Ammon's horn (tissue), 1 donor: ENCODE data around the gene WNT8A.
A peak's percentile ranks its signal among the peaks of the same experiment; 100 is the strongest.
"Not testable (repeated sequence)": the region's sequence is repeated elsewhere in the genome, so short reads cannot be mapped to it uniquely, and the experiment has no call there.

ENCODE experiments used
- DNase-seq: peaks from one replicate; pipeline ENCODE4 v3.0.0-alpha.2; 2016; ENCODE audit warnings: low spot score

WNT8A gene, protein sequence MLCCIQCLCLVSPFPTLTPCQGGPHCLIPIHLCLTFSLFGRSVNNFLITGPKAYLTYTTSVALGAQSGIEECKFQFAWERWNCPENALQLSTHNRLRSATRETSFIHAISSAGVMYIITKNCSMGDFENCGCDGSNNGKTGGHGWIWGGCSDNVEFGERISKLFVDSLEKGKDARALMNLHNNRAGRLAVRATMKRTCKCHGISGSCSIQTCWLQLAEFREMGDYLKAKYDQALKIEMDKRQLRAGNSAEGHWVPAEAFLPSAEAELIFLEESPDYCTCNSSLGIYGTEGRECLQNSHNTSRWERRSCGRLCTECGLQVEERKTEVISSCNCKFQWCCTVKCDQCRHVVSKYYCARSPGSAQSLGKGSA

DNA sequence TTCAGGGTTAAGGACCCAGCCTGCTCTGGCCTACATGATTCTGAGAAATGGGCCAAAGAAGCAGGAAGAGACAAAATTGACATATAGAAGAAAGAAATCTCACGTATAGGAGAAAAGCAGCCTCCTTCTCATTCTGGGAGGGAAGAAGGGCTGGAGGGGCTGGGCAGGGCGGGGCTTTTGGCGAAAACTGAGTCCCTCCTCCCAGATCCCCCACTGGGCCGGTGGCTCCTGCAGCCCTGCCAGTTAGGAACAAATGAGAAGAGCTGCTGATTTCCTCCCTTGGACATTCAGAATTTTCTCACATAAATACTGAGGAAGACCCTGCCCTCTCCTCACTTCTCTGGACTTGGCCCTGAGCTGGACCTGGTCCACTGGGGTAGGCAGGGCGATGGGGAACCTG, at the start of gene WNT8A:
Gene WNT8A (plus strand): TSS at position 332 of the 400 bp plus-strand sequence. CDS start 95 bp downstream, outside the sequence.
- no peak for DNase-seq

DNA sequence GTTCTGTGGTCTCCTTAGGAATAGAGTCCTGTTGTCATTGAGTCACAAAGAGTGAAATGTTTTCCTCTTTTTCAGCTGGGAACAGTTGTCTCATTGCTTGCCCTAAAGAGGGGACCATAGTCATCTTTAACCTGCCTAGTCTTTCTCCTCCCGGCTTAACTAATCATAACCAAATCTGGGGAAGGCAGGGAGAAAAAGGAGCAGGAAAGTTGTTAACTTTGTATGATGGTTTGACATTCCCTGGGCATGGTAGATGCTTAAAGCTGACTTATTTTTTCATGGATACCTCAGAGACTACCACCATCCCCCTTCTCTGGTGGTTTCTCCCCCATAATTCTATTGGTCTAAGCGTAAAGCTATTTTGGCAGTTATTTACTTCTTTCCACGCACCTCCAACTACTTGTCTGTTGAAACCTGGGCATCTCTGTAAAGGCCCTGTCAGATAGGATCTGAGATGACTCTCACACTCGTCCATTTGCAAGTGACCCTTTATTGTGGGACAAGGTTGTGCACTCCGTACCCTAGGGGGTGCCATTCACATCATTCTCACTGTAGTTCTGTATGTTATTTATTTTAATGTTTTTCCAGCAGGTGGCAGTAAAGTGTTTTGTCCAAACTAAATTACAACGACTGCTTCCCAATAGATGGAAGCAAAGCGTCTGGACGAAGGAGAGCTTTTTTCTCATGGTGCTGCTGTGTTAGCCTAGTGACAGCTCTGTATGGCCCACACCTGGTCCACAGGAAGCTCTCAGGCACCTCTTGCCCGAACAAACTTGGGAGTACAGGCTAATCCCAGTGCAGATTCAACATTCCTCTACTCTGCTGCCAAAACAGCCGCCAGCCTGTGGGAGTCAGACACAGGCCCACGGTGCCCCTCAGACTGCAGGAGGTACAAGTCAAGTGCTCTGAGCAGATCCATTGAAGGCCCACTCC, 48.0 kb upstream of the WNT8A start:
- DNase-seq = peak; percentile 95

- DNase-seq = peak; percentile 14
Observed at GRCh38 chr5:138037271-138037670, 46.6 kb upstream of the WNT8A start.

DNA sequence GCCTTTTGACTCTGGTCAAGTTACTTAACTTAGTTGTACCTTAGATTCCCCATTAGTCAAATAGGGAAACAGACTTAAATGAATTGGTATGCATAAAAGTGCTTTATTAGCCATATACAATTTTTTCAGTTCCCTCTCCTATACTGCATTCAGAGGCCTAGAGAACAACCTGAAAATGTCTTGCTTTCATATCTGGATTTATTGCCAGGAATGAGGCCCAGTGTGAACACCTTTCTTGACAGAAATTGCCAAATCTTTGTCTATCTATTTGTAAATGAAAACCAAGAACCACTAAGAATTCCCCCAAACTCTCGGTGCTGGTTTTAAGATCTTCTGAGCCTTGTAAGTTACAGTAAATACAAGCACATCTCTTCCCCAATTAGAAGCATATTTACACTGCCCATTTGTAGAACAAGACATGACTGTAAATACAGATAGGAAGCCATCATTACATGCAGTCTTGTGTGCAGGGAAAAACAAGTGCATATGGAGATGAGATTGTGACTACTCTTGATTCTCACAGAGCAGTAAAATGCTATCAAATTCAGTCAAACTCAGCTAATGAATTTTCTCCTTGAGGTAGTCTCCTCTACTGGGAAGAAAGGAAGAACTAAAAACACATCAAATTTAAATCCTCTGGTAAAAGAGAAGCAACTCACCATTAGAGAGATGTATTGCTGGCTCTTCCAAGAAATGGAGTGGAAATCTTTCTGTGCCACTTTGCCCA, 45.8 kb upstream of the WNT8A start:
- DNase-seq = no peak

DNA sequence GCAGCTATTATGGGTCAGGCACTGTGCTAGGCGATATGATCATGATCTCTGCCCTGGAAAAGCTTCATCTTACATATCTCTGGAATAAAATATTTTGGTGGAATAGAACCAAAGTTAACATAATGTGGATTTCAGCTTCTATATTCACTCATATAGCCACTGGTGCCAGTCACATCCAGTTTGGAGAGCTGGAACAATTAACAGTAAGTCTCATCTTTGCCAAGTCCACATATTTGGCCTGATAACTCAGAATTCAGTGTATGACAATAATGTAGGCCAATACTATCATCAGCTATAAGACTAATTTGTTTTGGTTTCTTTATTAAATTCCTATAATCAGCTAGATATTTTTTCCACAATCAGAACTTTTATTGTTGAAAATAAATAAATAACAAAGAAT, 45.0 kb upstream of the WNT8A start:
- DNase-seq = peak; percentile 72

- not testable (repeated sequence) for DNase-seq
Observed at GRCh38 chr5:138045283-138045682, 38.5 kb upstream of the WNT8A start.

GRCh38 chr5:138051441-138052296, 32.2 kb upstream of the WNT8A start:
- DNase-seq = no peak

- not testable (repeated sequence) for DNase-seq
Observed at GRCh38 chr5:138052718-138053117, 31.1 kb upstream of the WNT8A start.

GRCh38 chr5:138053554-138053953, 30.3 kb upstream of the WNT8A start:
- DNase-seq = no peak

DNA sequence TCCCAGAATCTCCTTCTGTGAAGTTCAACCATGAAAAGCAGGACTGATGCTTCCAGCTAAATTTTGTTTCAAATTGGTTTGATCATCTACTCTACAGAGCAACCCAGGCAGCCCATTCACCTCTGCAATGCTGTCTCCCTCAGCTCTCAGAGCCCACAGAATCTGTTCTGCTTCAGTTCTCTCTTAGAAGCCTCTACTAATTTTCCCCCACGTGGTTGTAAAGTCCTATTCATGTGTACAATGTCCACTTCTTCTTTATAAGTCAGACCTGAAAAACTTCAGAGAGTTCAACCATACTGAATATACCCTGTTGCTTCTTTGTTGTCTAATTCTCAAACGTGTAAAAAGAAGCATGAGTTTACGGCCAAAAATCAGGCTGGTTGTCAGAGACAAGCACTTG, 29.6 kb upstream of the WNT8A start:
- DNase-seq = no peak

- peak; percentile 89 for DNase-seq
Observed at GRCh38 chr5:138054847-138055558, 28.8 kb upstream of the WNT8A start.

DNA sequence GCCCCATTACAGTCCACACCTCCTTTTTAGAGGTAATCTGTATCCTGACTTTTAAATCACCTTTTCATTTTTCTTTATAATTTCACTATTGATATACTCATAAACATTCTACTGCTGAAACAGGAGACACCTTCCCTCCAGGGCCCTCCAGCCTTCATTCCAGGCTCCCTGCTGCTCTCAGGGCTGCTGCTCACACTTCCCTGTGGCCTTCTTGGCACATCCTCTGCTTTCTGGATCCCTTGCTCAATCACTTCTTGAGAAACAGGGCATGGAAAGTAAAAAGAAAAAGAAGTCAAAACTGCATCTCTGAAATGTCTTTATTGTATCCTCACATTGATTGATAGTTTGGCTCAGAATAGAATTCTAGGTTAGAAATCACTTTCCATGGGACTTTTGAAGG, 19.3 kb upstream of the WNT8A start:
- DNase-seq = no peak

DNA sequence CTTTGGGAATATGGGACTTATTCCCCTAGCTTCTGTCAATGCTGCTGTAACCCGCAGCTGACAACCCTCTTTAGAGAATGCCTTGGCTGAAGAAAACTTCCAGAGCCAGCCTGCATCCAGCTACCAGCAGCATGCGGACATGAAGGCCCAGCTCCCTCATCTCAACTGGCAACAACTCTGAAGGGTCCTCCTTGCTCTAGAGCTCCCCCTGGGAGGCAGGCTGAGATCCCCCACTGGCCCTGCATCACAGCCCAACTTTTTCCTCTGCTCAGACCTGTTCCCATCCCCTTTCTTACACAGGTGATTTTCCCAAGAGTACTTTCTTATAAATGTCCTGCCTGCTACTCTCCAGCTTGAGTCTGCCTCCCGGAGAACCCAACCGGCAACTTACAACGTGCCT, 18.7 kb upstream of the WNT8A start:
- DNase-seq = no peak

DNA sequence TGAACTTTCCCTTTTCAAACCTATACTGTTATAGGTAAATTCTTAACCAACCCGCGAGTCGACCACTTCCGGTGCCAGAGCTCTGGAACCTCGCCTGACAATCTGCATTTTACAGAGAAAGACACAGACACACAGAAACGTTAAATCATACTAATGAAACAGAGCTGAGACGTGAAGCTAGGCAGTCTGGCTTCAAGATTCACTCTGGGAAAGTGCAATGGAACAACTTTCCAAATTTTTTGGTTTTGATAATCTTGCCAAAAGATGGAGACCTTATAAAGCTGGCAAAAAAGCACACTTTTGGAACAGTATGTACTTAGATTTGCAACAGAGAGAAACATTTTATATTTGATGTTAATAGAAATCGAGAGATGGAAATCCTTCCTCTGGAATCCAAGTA, 15.9 kb upstream of the WNT8A start:
- no peak for DNase-seq

DNA sequence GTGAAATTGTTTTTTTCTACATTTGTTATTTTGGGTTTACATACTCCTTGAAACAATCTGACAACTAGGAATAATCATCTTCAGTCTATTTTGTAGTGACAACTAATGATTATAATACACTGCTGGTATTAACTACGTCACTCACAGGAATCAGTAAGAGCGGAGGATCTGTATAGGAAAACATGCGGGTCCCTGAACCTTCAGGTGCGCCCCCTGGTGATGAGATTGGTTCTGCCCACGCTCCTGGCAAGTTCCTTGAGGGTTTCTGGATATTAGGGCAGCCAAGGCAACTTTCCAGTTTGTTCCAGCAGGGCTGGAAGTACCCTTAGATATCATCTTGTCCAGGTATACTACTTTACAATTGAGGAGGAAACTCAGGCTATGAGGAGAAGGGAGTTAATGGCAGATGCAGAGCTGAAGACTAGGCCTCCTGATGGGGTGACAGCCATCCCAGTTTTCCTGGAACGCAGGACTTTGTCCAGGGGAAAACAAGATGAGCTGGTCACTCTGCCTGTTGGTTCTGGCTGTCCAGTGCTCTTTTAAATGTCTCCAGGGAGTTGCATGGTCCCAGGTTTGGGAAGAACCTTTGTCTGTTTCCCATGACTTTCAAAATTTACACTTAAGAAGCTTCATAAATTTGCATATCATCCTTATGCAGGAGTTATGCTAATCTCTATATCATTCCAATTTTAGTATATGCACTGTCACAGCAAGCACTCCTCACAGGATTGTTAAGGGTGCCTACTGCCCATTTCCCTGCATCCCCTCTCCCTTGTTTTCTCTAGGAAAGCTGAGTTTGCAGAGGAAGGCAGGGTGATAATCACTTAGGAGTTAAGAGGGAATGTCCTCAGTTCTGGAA, 14.9 kb upstream of the WNT8A start:
- peak; percentile 76 for DNase-seq

DNA sequence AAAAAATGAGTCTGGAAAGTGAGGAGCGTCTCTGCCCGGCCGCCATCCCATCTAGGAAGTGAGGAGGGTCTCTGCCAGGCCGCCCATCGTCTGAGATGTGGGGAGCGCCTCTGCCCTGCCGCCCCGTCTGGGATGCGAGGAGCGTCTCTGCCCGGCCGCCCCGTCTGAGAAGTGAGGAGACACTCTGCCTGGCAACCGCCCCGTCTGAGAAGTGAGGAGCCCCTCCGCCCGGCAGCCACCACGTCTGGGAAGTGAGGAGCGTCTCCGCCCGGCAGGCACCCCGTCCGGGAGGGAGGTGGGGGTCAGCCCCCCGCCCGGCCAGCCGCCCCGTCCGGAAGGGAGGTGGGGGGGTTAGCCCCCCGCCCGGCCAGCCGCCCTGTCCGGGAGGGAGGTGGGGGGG, 13.8 kb upstream of the WNT8A start:
- not testable (repeated sequence) for DNase-seq

DNA sequence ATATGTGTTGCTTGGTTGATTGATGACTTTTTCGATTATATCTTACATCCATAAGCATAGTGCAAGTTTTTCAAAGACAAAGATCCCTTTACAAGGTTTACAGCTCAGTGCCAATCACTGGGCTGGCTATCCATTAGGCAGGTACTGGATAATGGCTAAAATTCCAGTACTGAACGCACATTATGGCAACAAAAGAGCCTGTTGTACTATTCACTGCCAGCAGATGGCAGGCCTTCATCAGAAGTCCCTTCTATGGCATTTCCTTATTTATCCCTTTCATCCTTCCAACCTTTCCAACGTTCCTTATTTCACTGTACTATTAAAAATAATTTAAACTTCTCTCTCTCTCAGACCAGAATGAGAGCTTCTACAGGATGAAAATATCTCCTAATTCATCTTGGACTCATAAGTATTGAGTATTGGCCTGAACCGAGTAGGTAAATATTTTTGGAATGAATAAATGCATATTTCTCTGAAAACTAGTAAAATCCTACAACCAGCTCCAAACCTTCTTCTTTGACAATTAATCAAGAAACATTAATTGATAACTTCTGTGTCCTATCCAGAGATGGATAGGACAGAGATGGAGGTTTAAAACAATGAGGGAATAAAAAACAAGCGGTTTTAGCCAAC, 6.7 kb upstream of the WNT8A start:
- peak; percentile 75 for DNase-seq

- DNase-seq = no peak
Observed at GRCh38 chr5:138078006-138078643, 5.7 kb upstream of the WNT8A start.

DNA sequence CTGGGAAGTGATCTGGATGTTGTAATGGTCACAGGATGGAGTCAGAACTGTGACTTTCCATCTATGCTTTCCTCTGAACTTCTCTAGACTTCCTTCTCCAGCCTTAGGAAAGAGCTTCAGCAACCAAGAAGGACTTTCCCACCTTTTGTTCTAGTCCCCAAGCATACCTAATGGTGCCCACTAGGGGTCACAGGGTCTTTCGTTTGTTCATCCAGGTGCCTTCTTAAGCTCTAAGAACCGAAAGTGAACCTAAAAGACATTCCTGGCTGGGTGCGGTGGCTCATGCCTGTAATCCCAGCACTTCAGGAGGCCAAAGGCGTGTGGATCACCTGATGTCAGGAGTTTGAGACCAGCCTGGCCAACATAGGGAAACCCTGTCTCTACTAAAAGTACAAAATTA, 1.8 kb upstream of the WNT8A start:
- DNase-seq = no peak
